Fibroblast of pulmonary artery (primary cell): Measurements from ENCODE around the gene ATP8B2.
A peak's percentile ranks its signal among the peaks of the same experiment; 100 is the strongest.
"Not testable (repeated sequence)": the region's sequence is repeated elsewhere in the genome, so short reads cannot be mapped to it uniquely, and the experiment has no call there.

ENCODE experiments used
- DNase-seq: peaks from one replicate; pipeline ENCODE4 v3.0.0-alpha.2; 2010; ENCODE audit warnings: low read depth
- H3K4me3 ChIP-seq: replicated peaks from 2 replicates; pipeline ENCODE4 v1.5.1; 2011; ENCODE audit warnings: low read depth, mild to moderate bottlenecking, control low read depth, low read length, moderate library complexity
- CTCF ChIP-seq: IDR thresholded peaks from 2 replicates; pipeline ENCODE4 v1.5.1; 2011; ENCODE audit warnings: mild to moderate bottlenecking, control low read depth, low read length, inconsistent platforms; ENCODE audit errors: missing control alignments

Gene ATP8B2

GRCh38 chr1:154351363-154352068 lies 26.2 kb downstream of the ATP8B2 start:
- H3K4me3 ChIP-seq = no peak overlapping the region
- no peak for DNase-seq
- TF ChIP-seq CTCF = no peak

GRCh38 chr1:154352245-154352580 lies 26.9 kb downstream of the ATP8B2 start:
- no peak overlapping the region for H3K4me3 ChIP-seq
- no peak for DNase-seq
- TF ChIP-seq CTCF = no peak

- DNase-seq = peak; percentile 60
- peak overlapping the region; percentile 21 for H3K4me3 ChIP-seq
- no peak for TF ChIP-seq CTCF
These were observed 27.5 kb downstream of the ATP8B2 start for GRCh38 chr1:154352581-154353459.

GRCh38 chr1:154353460-154353904 lies 28.2 kb downstream of the ATP8B2 start:
- peak; percentile 50 for TF ChIP-seq CTCF
- DNase-seq = peak; percentile 69
- H3K4me3 ChIP-seq = no peak overlapping the region

GRCh38 chr1:154353966-154354365 lies 28.6 kb downstream of the ATP8B2 start:
- DNase-seq = no peak
- no peak for TF ChIP-seq CTCF

GRCh38 chr1:154358519-154358918 lies 33.2 kb downstream of the ATP8B2 start:
- DNase-seq = no peak
- TF ChIP-seq CTCF = no peak
- H3K4me3 ChIP-seq = no peak overlapping the region

More at GRCh38 chr1:154353966-154354365, 28.6 kb downstream of the ATP8B2 start:
- H3K4me3 ChIP-seq = no peak overlapping the region

GRCh38 chr1:154360288-154360687 lies 35.0 kb downstream of the ATP8B2 start:
- no peak for TF ChIP-seq CTCF
- no peak for DNase-seq
- H3K4me3 ChIP-seq = no peak overlapping the region

- not testable (repeated sequence) for H3K4me3 ChIP-seq, DNase-seq
These were observed 35.6 kb downstream of the ATP8B2 start for GRCh38 chr1:154360881-154361280.
